HEK293 (cell line): ENCODE data around the gene HES7.
A peak's percentile ranks its signal among the peaks of the same experiment; 100 is the strongest.

Experiments used
- GLI2 ChIP-seq: fragments of 450-650 bp; formaldehyde crosslinking; IDR thresholded peaks from 2 replicates; pipeline ENCODE4; 2017; ENCODE audit warnings: missing biosample characterization, missing genetic modification characterization, low read depth, borderline replicate concordance
- HOXC10 ChIP-seq: sonication (generic); formaldehyde crosslinking; IDR thresholded peaks from 2 replicates; pipeline ENCODE4 v1.8.1; 2023; ENCODE audit warnings: mild to moderate bottlenecking, missing genetic modification reagents
- KLF9 ChIP-seq: fragments of 450-650 bp; formaldehyde crosslinking; IDR thresholded peaks from 2 replicates; pipeline ENCODE4 v1.5.1; 2016; ENCODE audit warnings: missing biosample characterization, missing genetic modification characterization, low read depth
- SP2 ChIP-seq: fragments of 450-650 bp; formaldehyde crosslinking; IDR thresholded peaks from 2 replicates; pipeline ENCODE4 v1.5.1; 2016; ENCODE audit warnings: missing biosample characterization, missing genetic modification characterization
- TSHZ1 ChIP-seq: fragments of 450-650 bp; formaldehyde crosslinking; IDR thresholded peaks from 2 replicates; pipeline ENCODE4 v1.5.1; 2016; ENCODE audit warnings: missing biosample characterization, missing genetic modification characterization, borderline replicate concordance
- ZBTB21 ChIP-seq: fragments of 450-650 bp; formaldehyde crosslinking; IDR thresholded peaks from 2 replicates; pipeline ENCODE4 v1.5.1; 2017; ENCODE audit warnings: missing biosample characterization, missing genetic modification characterization
- ZBTB44 ChIP-seq: fragments of 450-650 bp; IDR thresholded peaks from 2 replicates; pipeline ENCODE4 v1.5.1; 2018; ENCODE audit warnings: missing biosample characterization, mild to moderate bottlenecking, missing genetic modification characterization
- ZNF132 ChIP-seq: fragments of 450-650 bp; formaldehyde crosslinking; IDR thresholded peaks from 2 replicates; pipeline ENCODE4 v1.5.1; 2017; ENCODE audit warnings: missing biosample characterization, missing genetic modification characterization, borderline replicate concordance
- ZNF138 ChIP-seq: fragments of 450-650 bp; formaldehyde crosslinking; IDR thresholded peaks from 2 replicates; pipeline ENCODE4 v1.5.1; 2016; ENCODE audit warnings: missing biosample characterization, missing genetic modification characterization, borderline replicate concordance
- ZNF146 ChIP-seq: fragments of 450-650 bp; formaldehyde crosslinking; IDR thresholded peaks from 2 replicates; pipeline ENCODE4 v1.5.1; 2016; ENCODE audit warnings: missing biosample characterization, missing genetic modification characterization
- ZNF202 ChIP-seq: fragments of 450-650 bp; formaldehyde crosslinking; IDR thresholded peaks from 2 replicates; pipeline ENCODE4 v1.5.1; 2016; ENCODE audit warnings: missing biosample characterization, missing genetic modification characterization, borderline replicate concordance
- ZNF366 ChIP-seq: fragments of 450-650 bp; formaldehyde crosslinking; conservative IDR thresholded peaks from 2 replicates; pipeline ENCODE4 v1.5.1; 2016; ENCODE audit warnings: missing biosample characterization, missing genetic modification characterization
- ZNF449 ChIP-seq: fragments of 450-650 bp; formaldehyde crosslinking; IDR thresholded peaks from 2 replicates; pipeline ENCODE4 v1.5.1; 2017; ENCODE audit warnings: missing biosample characterization, mild to moderate bottlenecking, missing genetic modification characterization, moderate library complexity
- ZNF473 ChIP-seq: fragments of 450-650 bp; formaldehyde crosslinking; IDR thresholded peaks from 2 replicates; pipeline ENCODE4 v1.5.1; 2017; ENCODE audit warnings: missing biosample characterization, missing genetic modification characterization
- ZNF544 ChIP-seq: fragments of 450-650 bp; formaldehyde crosslinking; IDR thresholded peaks from 2 replicates; pipeline ENCODE4 v1.5.0; 2017; ENCODE audit warnings: missing biosample characterization, missing genetic modification characterization
- ZNF596 ChIP-seq: fragments of 450-650 bp; IDR thresholded peaks from 2 replicates; pipeline ENCODE4 v1.5.0; 2018; ENCODE audit warnings: missing biosample characterization, mild to moderate bottlenecking, missing genetic modification characterization, moderate library complexity
- ZNF654 ChIP-seq: fragments of 450-650 bp; formaldehyde crosslinking; IDR thresholded peaks from 2 replicates; pipeline ENCODE4 v1.5.1; 2016; ENCODE audit warnings: low read depth, missing biosample characterization, missing genetic modification characterization
- ZNF707 ChIP-seq: fragments of 450-650 bp; formaldehyde crosslinking; IDR thresholded peaks from 2 replicates; pipeline ENCODE4 v1.5.1; 2016; ENCODE audit warnings: missing biosample characterization, missing genetic modification characterization
- ZSCAN30 ChIP-seq: fragments of 450-650 bp; IDR thresholded peaks from 2 replicates; pipeline ENCODE4 v1.5.1; 2018; ENCODE audit warnings: missing biosample characterization, mild to moderate bottlenecking, missing genetic modification characterization, moderate library complexity
- TF ChIP-seq, protein P1 (sequence below): fragments of 450-650 bp; formaldehyde crosslinking; IDR thresholded peaks from 2 replicates; pipeline ENCODE4 v1.5.1; 2016; ENCODE audit warnings: missing biosample characterization, missing genetic modification characterization
- TF ChIP-seq, protein P2 (sequence below): fragments of 450-650 bp; formaldehyde crosslinking; IDR thresholded peaks from 2 replicates; pipeline ENCODE4 v1.5.1; 2016; ENCODE audit warnings: missing biosample characterization, missing genetic modification characterization
- TF ChIP-seq, protein P3 (sequence below): fragments of 450-650 bp; IDR thresholded peaks from 2 replicates; pipeline ENCODE4 v1.5.1; 2018; ENCODE audit warnings: missing biosample characterization, missing genetic modification characterization
- TF ChIP-seq, protein P4 (sequence below): fragments of 450-650 bp; formaldehyde crosslinking; IDR thresholded peaks from 2 replicates; pipeline ENCODE4 v1.5.0; 2017; ENCODE audit warnings: missing biosample characterization, missing genetic modification characterization, borderline replicate concordance

The HES7 gene

DNA sequence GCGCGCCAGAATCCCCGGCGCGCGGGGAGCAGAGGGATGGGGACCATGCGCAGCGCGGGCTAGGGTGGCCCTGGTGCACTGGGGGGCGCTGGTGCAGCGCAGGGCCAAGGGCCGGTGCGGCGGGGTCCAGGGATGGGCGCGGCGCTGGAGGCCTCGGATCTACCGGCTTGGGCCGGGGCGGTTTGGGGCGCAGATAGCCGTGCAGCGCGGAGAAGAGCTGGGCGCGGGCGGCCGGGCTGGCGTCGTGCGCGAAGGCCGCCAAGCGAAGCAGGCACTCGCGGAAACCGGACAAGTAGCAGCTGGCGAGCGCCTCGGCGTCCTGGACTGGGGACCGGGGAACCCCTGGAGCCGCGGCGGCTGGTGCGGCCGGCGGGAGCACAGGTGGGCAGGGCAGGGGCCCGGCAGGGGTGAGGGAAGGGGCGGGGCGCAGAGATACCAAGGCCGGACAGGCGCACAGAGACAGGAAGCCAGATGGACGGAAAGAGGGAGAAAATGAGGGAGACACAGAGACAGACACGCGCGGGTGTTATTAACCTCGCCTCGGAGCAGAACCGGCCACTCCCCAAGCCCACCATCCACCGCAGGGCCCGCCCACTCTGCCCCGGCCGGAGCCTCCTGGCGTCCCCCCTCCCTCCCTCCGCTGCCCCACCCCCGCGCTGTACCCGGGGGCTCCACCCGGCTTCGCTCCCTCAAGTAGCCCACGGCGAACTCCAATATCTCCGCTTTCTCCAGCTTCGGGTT lies 2.1 kb downstream of the HES7 start (continued):
- TF ChIP-seq, protein P1, sequence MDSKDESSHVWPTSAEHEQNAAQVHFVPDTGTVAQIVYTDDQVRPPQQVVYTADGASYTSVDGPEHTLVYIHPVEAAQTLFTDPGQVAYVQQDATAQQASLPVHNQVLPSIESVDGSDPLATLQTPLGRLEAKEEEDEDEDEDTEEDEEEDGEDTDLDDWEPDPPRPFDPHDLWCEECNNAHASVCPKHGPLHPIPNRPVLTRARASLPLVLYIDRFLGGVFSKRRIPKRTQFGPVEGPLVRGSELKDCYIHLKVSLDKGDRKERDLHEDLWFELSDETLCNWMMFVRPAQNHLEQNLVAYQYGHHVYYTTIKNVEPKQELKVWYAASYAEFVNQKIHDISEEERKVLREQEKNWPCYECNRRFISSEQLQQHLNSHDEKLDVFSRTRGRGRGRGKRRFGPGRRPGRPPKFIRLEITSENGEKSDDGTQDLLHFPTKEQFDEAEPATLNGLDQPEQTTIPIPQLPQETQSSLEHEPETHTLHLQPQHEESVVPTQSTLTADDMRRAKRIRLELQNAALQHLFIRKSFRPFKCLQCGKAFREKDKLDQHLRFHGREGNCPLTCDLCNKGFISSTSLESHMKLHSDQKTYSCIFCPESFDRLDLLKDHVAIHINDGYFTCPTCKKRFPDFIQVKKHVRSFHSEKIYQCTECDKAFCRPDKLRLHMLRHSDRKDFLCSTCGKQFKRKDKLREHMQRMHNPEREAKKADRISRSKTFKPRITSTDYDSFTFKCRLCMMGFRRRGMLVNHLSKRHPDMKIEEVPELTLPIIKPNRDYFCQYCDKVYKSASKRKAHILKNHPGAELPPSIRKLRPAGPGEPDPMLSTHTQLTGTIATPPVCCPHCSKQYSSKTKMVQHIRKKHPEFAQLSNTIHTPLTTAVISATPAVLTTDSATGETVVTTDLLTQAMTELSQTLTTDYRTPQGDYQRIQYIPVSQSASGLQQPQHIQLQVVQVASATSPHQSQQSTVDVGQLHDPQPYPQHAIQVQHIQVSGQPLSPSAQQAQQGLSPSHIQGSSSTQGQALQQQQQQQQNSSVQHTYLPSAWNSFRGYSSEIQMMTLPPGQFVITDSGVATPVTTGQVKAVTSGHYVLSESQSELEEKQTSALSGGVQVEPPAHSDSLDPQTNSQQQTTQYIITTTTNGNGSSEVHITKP, result peak; percentile 95
- TF ChIP-seq, protein P2, sequence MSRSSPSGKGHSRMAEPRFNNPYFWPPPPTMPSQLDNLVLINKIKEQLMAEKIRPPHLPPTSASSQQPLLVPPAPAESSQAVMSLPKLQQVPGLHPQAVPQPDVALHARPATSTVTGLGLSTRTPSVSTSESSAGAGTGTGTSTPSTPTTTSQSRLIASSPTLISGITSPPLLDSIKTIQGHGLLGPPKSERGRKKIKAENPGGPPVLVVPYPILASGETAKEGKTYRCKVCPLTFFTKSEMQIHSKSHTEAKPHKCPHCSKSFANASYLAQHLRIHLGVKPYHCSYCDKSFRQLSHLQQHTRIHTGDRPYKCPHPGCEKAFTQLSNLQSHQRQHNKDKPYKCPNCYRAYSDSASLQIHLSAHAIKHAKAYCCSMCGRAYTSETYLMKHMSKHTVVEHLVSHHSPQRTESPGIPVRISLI (tag by site-specific recombination), result no peak
- TF ChIP-seq ZNF146 (no peak), ZBTB44 (peak; percentile 39; the same call in 1 of the 2 replicates), ZBTB21 (tag by site-specific recombination) (0 out of 2 replicates have a peak, but pooled peaks have one; percentile 11), ZNF596 (tag by site-specific recombination) (no peak), TSHZ1 (tag by site-specific recombination) (no peak), SP2 (peak; percentile 85), ZNF654 (no peak; the same call in 1 of the 2 replicates), GLI2 (tag by site-specific recombination) (no peak), HOXC10 (CRISPR knock-in tag) (no peak), ZNF707 (tag by site-specific recombination) (no peak), ZNF132 (tag by site-specific recombination) (no peak), ZSCAN30 (tag by site-specific recombination) (peak; percentile 41; the same call in 1 of the 2 replicates), ZNF473 (tag by site-specific recombination) (no peak), ZNF202 (tag by site-specific recombination) (no peak), ZNF366 (tag by site-specific recombination) (peak; percentile 79; the same call in 1 of the 2 replicates), ZNF449 (tag by site-specific recombination) (peak; percentile 74), ZNF544 (no peak), KLF9 (peak; percentile 97), ZNF138 (tag by site-specific recombination) (no peak)
- TF ChIP-seq, protein P3, sequence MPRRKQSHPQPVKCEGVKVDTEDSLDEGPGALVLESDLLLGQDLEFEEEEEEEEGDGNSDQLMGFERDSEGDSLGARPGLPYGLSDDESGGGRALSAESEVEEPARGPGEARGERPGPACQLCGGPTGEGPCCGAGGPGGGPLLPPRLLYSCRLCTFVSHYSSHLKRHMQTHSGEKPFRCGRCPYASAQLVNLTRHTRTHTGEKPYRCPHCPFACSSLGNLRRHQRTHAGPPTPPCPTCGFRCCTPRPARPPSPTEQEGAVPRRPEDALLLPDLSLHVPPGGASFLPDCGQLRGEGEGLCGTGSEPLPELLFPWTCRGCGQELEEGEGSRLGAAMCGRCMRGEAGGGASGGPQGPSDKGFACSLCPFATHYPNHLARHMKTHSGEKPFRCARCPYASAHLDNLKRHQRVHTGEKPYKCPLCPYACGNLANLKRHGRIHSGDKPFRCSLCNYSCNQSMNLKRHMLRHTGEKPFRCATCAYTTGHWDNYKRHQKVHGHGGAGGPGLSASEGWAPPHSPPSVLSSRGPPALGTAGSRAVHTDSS (tag by site-specific recombination), result no peak
- TF ChIP-seq, protein P4, sequence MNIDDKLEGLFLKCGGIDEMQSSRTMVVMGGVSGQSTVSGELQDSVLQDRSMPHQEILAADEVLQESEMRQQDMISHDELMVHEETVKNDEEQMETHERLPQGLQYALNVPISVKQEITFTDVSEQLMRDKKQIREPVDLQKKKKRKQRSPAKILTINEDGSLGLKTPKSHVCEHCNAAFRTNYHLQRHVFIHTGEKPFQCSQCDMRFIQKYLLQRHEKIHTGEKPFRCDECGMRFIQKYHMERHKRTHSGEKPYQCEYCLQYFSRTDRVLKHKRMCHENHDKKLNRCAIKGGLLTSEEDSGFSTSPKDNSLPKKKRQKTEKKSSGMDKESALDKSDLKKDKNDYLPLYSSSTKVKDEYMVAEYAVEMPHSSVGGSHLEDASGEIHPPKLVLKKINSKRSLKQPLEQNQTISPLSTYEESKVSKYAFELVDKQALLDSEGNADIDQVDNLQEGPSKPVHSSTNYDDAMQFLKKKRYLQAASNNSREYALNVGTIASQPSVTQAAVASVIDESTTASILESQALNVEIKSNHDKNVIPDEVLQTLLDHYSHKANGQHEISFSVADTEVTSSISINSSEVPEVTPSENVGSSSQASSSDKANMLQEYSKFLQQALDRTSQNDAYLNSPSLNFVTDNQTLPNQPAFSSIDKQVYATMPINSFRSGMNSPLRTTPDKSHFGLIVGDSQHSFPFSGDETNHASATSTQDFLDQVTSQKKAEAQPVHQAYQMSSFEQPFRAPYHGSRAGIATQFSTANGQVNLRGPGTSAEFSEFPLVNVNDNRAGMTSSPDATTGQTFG (tag by site-specific recombination), result no peak
